ENCODE measurements around the gene ANKS6.

GRCh38 chr9:98787766-98788335 is 8.5 kb downstream of the ANKS6 start:
- TF ChIP-seq CTCF (IDR thresholded peaks at IDR 0.05; ENCODE audit: low read depth, low read length) = no peak
- TF ChIP-seq POLR2A (IDR thresholded peaks at IDR 0.05; ENCODE audit: extremely low read depth, insufficient read length) = no peak
- no peak for TF ChIP-seq MYC (IDR thresholded peaks at IDR 0.05; ENCODE audit: low read depth, low read length)
